Fibroblast of peridontal ligament (primary cell): ENCODE results near the gene RIC8B.
"Not testable (repeated sequence)": the region's sequence is repeated elsewhere in the genome, so short reads cannot be mapped to it uniquely, and the experiment has no call there.

Experiments used
- DNase-seq: peaks from one replicate; pipeline ENCODE4 v3.0.0-alpha.2; 2010; ENCODE audit errors: extremely low read depth

RIC8B gene

DNA sequence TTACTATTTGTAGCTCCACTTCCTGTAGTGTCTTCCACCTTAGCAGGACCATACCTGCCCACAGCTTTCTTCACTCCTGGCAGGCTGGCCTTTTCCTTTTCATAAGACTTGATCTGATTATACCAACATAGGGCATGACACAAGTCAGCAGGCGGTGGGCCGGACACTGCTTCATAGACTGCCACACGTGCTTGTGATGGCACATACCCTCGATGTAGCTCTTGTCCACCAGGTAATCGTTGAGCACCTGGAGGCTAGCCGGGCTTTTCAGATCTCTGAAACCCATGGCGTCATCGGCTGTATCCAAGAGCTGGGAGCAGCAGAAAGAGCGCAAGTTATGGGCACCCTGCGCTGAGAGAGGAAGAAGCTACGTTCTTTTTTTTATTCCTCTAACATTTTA is 127.6 kb downstream of the RIC8B start:
- DNase-seq, result no peak

DNA sequence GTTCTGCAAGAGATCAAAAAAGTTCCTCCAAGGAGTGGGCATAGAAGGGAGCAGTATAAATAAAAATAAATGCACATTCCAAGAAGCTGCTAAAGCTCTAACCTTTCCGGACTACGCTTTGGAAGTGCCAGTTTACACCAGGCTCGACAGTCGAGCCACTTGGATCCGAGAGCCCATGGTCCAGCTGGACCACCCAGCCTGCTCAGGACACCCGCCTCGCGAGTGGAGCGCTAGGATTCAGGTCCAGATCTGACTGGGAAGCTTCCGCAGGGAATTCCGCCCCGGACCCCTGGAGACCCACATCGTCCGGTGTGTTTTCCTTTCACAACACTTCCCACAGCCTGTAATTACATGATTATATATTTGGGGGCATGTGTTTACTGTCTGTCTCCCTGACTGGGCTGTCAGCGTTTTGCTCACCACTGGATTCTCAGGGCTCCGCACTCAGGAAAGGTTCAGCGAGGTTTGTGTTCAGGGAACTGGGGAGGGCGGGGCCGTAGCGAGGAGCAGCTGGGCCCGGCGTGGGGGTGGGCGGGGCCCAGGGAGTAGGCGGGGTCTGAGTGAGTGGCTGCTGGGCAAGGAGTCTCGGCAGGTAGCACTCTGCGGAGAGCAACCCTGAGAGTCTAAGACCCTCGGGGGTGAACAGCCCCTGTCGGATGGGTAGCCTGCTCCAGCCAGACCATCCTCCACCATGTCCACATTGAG is 128.9 kb downstream of the RIC8B start:
- peak; percentile 19 for DNase-seq

DNA sequence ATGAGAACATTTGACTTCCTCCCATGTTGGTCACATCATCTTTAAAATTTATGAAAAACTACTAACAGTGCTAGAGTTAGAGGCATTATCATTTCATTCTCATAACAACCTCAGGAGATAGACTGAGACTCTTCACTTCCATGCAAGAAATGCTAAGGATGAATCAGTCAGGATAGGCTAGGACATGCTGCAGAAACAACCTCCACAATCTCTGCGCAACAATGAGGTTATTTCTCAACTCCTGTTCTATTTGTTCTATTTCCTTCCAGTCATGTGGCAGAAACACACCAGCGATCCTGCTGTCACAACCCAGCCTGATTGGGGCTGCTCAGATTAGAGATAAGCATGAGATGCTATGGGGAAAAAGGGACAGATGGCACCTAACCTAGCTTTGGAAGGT is 132.2 kb downstream of the RIC8B start:
- DNase-seq, result no peak

DNA sequence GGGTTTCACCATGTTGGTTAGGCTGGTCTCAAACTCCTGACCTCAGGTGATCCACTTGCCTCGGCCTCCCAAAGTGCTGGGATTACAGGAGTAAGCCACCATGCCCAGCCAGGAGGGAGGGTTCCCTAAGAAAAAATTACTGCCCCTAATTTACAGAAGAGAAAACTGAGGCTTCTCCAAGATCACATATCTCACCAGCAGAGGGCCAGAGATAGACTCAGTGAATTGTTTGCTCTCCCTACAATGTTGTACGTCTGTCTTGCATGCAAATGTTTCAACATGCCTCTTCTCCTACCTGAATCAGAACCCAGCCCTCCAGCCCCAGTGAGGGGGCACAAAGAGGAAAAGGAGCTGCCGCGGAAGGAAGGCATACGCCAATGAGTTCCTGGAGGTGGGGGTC is 132.9 kb downstream of the RIC8B start:
- no peak for DNase-seq

DNA sequence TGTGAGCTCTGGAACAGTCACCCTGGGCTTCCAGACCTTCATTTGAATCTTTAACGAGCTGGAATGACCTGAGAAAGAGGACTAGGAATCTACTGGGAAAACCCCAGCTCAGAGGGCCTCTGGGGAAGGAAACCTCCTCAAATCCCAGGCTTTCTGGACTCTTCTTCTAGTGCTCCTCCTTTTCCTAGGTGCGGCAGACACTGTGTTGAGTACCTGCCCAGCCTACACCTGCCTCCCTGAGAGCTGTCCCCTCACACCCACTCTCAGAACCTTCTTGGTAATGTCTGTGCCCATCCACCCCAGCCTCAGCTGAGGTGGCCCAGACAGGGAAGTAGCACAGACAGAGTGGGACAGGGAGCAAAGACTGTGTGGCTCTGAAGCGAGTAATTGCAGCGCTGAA is 133.4 kb downstream of the RIC8B start:
- DNase-seq, result no peak

DNA sequence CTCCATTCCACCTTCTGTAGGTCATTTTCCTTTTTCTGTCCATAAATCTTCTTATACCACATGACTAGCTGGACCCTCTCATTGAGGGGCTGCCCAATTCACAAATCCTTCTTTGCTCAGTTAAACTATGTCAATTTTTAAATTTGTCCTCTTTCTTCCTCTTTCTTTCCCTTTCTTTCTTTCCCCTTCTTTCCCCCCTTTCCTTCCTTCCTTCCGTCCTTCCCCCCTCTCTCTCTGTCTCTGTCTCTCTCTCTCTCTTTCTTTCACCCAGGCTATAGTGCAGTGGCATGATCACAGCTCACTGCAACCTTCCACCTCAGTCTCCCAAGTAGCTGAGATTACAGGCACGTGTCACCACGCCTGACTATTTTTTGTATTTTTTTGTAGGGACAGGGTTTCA is 134.1 kb downstream of the RIC8B start:
- DNase-seq, result no peak

DNA sequence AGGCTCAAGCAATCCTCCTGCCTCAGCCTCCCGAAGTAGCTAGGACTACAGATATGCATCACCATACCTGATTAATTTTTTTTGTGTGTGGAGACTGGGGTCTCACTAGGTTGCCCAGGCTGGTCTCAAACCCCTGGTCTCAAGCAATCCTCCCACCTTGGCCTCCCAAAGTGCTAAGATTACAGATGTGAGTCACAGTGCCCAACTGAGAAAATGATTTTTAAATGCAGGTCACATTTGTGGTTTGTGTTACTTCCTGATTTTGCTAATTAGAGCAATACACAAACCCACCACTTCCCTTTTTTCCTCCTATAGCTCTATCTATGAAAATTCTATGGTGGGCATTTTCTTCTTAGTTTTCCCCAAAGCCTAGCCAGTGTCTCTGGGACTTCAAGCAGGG is 135.7 kb downstream of the RIC8B start:
- DNase-seq, result no peak

DNA sequence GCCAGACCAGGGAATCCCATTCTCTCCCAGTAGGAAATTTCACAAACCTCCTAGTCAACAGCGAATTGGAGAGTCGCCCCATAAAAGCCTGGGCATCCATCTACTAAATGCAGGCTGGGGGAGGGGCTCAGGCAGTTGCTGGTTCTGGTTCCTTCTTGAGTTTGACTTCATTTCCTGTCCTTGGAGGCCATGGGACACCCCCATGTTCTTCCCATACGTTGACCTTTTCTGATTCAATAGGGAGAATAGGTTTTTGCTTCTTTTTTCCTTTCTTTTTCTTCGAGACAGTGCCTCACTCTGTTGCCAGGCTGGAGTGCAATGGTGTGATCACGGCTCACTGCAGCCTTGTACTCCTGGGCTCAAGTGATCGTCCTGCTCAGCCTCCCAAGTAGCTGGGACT is 137.1 kb downstream of the RIC8B start:
- DNase-seq, result no peak

DNA sequence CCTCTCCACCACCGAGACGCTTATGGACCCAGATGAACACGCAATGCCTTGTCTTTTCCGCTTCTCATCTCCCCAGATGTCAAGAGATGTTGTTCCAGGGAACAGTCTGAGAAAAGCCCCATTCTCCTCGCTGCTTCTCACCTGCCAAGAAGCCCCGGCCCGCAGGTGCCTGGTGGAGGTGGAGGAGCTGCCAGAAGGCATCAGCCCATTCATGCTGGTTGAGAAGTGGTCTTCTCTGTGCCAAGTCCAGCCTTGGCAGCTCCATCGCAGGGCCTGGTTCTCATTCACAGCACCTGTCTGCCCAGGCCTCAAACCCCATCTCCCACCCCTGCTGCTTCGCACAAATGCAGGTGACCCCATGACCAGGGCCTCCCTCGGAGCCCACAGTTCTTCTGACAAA is 139.0 kb downstream of the RIC8B start:
- DNase-seq, result no peak

DNA sequence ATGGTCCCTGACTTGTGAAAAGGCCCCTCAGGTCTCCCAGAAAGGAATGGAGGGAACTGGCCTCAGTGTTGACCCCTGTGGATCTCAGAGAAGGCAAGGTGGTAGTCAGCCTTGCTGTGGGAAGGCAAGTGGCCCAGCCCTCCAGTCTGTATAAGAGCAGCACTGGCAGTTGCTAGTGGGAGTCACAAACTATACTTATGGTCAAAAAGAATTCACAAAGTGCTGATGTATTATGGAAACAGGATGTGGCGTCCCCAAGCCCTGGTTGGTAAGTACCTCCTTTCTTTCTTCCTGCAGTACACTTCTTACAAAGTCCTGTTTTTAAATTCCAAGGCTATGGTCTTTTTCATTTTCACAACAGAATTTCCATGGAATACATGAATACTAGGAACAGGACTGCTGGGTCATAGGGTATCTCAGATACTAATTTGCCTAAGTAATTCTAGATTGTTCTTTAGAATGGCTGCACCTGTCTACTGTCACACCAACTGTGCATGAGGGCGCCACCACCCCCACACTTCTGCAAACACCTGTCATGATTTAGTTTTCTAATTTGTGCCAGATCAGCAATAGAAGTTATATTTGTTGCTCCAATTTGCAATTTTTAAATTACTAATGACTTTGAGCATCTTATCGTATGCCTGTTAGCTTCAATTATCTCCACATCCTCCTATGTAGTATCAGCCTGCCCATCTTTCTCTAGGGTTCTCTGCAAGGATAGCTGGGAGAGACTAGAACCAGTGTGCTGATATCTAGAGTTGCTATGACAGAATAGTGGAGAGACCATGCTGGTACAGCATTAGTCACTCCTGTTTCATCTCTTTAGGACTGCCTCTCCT is 140.5 kb downstream of the RIC8B start:
- no peak for DNase-seq

DNA sequence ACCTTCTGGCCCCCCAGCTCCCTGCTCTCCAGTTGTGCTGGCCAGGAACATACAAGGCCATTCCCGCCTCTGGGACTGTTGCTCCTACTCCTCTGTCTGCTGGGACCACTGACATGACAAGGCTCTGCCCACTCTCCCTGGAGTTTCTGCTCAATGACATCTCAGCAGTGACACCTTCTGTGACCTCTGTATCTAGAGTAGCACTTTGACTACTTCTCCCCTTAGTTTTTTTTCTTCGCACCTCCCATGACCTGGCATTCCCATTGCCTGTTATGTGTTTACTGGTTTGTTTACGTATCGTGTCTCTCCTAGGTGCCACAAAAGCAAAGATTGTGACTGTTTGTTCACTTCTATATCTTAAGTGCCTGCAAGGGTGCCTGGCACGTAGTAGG is 141.1 kb downstream of the RIC8B start:
- no peak for DNase-seq

DNA sequence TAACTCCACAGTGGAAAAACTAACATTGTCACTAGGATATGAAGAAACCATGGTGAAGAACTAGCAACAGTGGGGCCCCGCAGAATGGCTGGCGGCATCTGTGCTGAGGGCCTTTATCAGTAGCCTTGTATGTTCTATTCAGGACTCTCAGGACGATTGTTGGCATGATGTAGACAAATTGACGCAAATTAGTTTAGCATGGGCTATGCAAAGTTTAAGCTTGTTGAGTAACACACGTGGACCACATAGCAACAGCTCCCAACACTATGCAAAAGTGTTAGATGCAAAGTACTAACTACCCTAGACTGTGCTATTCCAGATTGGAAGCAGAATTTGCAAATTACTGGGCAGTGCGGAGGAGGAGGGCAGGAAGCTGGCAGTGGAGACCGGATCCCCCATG is 143.0 kb downstream of the RIC8B start:
- no peak for DNase-seq

DNA sequence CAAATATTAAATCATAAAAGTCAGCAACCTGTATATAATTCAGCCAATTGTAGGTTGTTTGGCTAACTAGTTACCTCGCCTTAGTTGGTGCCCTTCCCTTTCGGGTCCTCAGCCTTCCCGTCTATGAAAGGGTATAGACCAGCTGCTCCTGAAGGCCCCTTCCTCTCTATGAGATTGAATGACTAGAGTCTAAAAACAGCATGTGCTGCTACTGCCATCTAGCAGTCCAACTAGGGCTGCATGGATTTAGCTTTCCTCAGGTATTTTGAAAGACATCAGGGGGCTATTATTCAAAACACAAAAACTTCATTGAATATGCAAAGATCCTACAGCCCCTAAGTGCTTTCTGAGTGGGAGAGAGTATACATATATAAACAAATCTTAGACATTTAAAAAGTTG is 144.3 kb downstream of the RIC8B start:
- peak; percentile 23 for DNase-seq

DNA sequence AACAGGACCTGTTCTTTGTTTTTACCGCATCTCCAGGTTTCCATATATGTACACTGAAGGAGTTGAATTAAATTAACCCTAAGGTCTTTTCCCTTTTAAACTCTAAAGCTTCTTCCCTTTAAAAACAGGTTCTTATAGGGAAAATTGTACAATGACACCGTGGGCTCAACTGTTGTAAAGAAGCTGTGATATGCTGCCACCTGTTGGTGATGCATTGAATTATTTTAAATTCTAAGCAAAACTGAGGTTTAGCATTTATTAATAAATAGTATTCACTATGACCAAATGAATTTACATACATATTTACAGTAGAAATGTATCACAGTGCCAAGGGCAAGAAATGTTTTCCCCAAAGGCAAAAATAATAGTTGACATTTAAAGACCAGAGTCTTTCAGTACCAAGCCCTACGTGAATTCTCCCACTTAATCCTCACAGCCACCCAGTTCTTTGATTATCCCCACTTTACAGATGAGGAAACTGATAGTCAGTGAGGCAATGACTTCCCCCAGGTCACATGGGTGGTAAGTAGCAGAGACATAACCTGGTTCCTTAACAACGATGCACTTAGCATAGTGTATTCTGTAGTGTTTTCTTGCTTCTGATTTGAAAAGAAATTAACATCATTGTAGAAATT is 145.5 kb downstream of the RIC8B start:
- peak; percentile 79 for DNase-seq

DNA sequence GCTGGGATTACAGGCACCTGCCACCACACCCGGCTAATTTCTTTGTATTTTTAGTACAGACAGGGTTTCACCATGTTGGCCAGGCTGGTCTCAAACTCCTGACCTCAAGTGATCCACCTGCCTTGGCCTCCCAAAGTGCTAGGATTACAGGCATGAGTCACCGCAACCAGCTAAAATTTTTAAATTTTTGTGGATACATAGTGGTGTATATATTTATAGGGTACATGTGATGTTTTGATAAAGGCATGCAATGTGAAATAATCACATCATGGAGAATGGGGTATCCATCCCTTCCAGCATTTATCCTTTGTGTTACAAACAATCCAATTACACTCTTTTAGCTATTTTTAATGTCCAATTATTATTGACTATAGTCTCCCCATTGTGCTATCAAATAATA is 147.5 kb downstream of the RIC8B start:
- DNase-seq, result not testable (repeated sequence)

DNA sequence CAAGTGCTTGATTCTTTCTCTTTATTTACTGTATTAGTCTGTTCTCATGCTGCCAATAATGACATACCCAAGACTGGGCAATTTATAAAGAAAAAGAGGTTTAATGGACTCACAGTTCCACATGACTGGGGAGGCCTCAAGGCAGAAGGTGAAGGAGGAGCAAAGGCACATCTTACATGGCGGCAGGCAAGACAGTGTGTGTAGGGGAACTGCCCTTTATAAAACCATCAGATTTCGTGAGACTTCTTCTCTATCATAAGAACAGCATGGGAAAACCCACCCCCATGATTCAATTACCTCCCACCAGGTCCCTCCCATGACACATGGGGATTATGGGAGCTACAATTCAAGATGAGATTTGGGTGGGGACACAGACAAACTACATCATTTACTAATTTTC is 149.1 kb downstream of the RIC8B start:
- DNase-seq, result not testable (repeated sequence)

DNA sequence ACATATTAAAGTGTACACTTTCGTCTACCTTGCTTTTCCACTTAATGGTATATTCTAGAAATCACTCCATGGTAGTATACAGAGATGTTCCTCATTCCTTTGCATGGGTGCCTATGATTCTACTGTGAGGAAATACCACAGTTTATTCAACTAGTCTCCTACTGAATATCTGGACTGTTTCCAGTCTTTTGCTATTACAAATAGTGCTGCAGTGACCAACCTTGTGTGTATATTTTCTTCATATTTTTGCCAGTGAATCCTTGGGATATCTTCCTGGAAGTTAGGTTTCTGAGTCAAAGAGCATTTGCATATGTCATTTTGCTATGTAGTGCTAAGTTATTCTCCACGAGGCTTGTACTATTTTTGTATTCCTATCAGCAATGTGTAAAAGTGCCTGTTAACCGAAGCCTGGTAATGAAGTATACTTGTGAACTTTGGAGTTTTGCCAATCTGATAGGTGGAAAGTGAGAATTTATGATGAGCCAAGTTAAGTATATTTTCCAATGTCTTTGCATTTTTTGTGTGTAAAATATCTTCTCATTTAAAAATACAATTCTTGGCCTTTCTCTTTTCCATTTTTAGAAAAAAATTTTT is 149.9 kb downstream of the RIC8B start:
- no peak for DNase-seq

DNA sequence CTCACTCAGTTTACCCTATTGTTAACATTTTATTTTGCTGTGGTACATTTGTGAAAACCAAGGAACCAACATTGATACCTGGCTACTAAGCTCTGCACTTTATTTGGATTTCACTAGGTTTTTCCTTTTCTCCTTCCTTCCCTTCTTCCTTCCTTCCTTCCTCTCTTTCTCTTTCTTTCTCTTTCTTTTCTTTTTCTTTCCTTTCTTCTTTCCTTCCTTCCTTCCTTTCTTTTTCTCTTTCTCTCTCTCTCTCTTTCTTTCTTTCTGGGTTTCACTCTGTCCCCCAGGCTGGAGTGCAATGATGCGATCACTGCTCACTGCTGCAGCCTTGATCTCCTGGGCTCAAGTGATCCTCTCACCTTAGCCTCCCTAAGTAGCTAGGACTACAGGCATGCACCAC is 152.2 kb downstream of the RIC8B start:
- no peak for DNase-seq

DNA sequence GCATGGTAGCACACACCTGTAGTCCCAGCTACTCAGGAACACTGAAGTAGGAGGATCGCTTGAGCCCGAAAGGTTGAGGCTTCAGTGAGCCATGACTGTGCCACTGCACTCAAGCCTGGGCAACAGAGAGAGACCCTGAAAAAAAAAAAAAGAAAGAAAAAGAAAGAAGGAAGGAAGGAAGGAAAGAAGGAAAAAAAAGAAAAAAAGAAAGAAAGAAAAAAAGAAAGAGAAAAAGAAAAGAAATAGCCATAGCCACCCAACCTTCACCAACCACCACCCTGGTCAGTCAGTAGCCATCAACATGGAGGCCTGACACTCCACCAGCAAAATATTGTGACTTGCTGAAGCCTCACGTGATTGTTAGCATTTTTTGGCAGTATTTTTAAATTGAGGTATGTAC is 159.8 kb downstream of the RIC8B start:
- DNase-seq, result no peak
